Immature natural killer cell (primary cell): ENCODE measurements around the gene LRRN2. TPM values are rescaled to one million over a fixed set of nuclear protein-coding genes. Genes with fewer than 3 reads are reported as not detected.

Source experiments
- polyA plus RNA-seq, 3 donors: library from polyadenylated mRNA; unstranded; fragments of 300-500 nt; fragmentation: Illumina TruSeq; gene quantifications; one replicate each; pipeline ENCODE4 v1.2.3, GENCODE V29; 2021

Gene LRRN2
- polyA plus RNA-seq, 3 donors from 2014 or later = not detected

Other genes starting within 250 kb of the LRRN2 start
- gene PIK3C2B, start 190.9 kb downstream of the LRRN2 start, polyA plus RNA-seq = 1 to 10 TPM in 2 of 3 donors, not detected in 1; 1.4 to 2.3 TPM
- gene MDM4, start 169.3 kb downstream of the LRRN2 start, polyA plus RNA-seq = 10 to 100 TPM in 1 of 3 donors, 1 to 10 TPM in 2; 4.6 to 22.6 (median 8.3) TPM
- not detected for gene NFASC, start 185.1 kb upstream of the LRRN2 start, polyA plus RNA-seq